Subcutaneous adipose tissue (tissue), 4 donors: ENCODE data around the gene MLIP. TPM values are rescaled to one million over a fixed set of nuclear protein-coding genes. Genes with fewer than 3 reads are reported as not detected.

Source experiments
- CTCF ChIP-seq: fragments of 450-650 bp; IDR thresholded peaks from one replicate; pipeline ENCODE4 v1.5.1; 2016; ENCODE audit warnings: low read depth, mild to moderate bottlenecking, control low read depth, antibody characterized with exemption, moderate library complexity
- total RNA-seq, 4 donors: library from RNA; depleted of rRNA; stranded (reverse); fragments of >200 nt; gene quantifications; one replicate each; pipeline ENCODE4 v1.1.0, GENCODE V29; 2016

The MLIP gene
- total RNA-seq, 4 donors from 2014 or later = 0.51 to 10.1 (median 4.6) TPM

GRCh38 chr6:54308986-54309315 lies 197.7 kb downstream of the MLIP start:
- TF ChIP-seq CTCF = no peak

GRCh38 chr6:54310377-54311152 lies 199.3 kb downstream of the MLIP start:
- TF ChIP-seq CTCF = no peak

GRCh38 chr6:54315656-54316055 lies 204.4 kb downstream of the MLIP start:
- no peak for TF ChIP-seq CTCF

Other genes starting within 250 kb of the MLIP start
- gene TINAG, start 197.0 kb downstream of the MLIP start, total RNA-seq = not detected